A549 (cell line): Measurements from ENCODE around the gene AGBL4. TPM values are rescaled to one million over a fixed set of nuclear protein-coding genes. Genes with fewer than 3 reads are reported as not detected.

ENCODE experiments used
- ATAC-seq, 2 experiments: fragments of 200-7000 bp in 1 of 2; fragments of >200 bp in 1 of 2; cut with Nextera tagmentation in 1 of 2; cut with Tn5 transposase in 1 of 2; 3 replicates each; pipeline versions ENCODE4 v1.8.0 to v1.9.1; 2018 to 2020; ENCODE audit warnings: mild to moderate bottlenecking in 1 of 2, moderate library complexity in 1 of 2
- CTCF ChIA-PET: fragments of 300-600 bp; sonication (Branson Sonifier 250); formaldehyde crosslinking; extraction: SDS; loops from one replicate; lab custom pipeline; 2021; ENCODE audit warnings: antibody characterized with exemption, inconsistent platforms; lab: Yijun Ruan, JAX
- POLR2A ChIA-PET: fragments of 350-600 bp; formaldehyde crosslinking; extraction: SDS; loops from one replicate; lab custom pipeline; 2021; ENCODE audit warnings: antibody characterized with exemption, inconsistent platforms; lab: Yijun Ruan, JAX
- DNase-seq, 2 experiments: peaks; one replicate each; pipeline versions ENCODE4 v3.0.0 to v3.0.0-alpha.2; 2011 to 2016; ENCODE audit warnings: low read depth in 1 of 2, low spot score in 1 of 2
- FAIRE-seq: peaks from 2 replicates; lab custom pipeline; 2011; peaks lifted over from hg19 to GRCh38; lab: Jason Lieb, UNC
- H3K27ac ChIP-seq, 2 experiments: fragments of >200 bp; sonication (Bioruptor Twin); formaldehyde crosslinking; 3 replicates each; pipeline ENCODE4 v1.5.1; 2016 to 2017
- H3K4me1 ChIP-seq: fragments of >200 bp; sonication (Bioruptor Twin); formaldehyde crosslinking; 3 replicates; pipeline ENCODE4 v1.6.1; 2016
- H3K4me2 ChIP-seq: fragments of >200 bp; sonication (Bioruptor Twin); formaldehyde crosslinking; 3 replicates; pipeline ENCODE4 v1.6.1; 2016
- H3K4me3 ChIP-seq: fragments of >200 bp; sonication (Bioruptor Twin); formaldehyde crosslinking; 3 replicates; pipeline ENCODE4 v1.5.1; 2016
- H3K9me3 ChIP-seq: fragments of >200 bp; sonication (Bioruptor Twin); formaldehyde crosslinking; 3 replicates; pipeline ENCODE4 v1.6.1; 2016
- BHLHE40 ChIP-seq: IDR thresholded peaks from 2 replicates; pipeline ENCODE4 v1.6.1; 2012; ENCODE audit warnings: low read depth, low read length, inconsistent platforms
- CBX8 ChIP-seq: fragments of 200-600 bp; sonication (generic); IDR thresholded peaks from 2 replicates; pipeline ENCODE4 v1.6.1; 2016
- CHD2 ChIP-seq: fragments of 150-350 bp; IDR thresholded peaks from 2 replicates; pipeline ENCODE4 v1.6.1; 2014; ENCODE audit warnings: low read length; ENCODE audit not compliant: partially characterized antibody
- E2F6 ChIP-seq: IDR thresholded peaks from 2 replicates; pipeline ENCODE4 v1.6.1; 2012; ENCODE audit warnings: low read depth, borderline replicate concordance
- EHMT2 ChIP-seq: fragments of 200-600 bp; sonication (generic); IDR thresholded peaks from 2 replicates; pipeline ENCODE4 v1.6.1; 2016; ENCODE audit warnings: antibody characterized with exemption, low read depth, mild to moderate bottlenecking, moderate library complexity
- ELK1 ChIP-seq: fragments of 150-350 bp; IDR thresholded peaks from 2 replicates; pipeline ENCODE4 v1.6.1; 2014; ENCODE audit warnings: low read depth, mild to moderate bottlenecking, low read length
- FOXS1 ChIP-seq: fragments of 250-450 bp; sonication (Bioruptor Pico); IDR thresholded peaks from 2 replicates; pipeline ENCODE4 v1.5.0; 2020; ENCODE audit warnings: mild to moderate bottlenecking, moderate library complexity
- HDAC2 ChIP-seq: fragments of 200-600 bp; sonication (generic); IDR thresholded peaks from 2 replicates; pipeline ENCODE4 v1.6.1; 2016
- HOXB13 ChIP-seq: fragments of 250-450 bp; sonication (Bioruptor Pico); IDR thresholded peaks from 2 replicates; pipeline ENCODE4 v1.5.0; 2020; ENCODE audit warnings: low read depth, mild to moderate bottlenecking, moderate library complexity
- MAFK ChIP-seq: fragments of 450-650 bp; IDR thresholded peaks from 2 replicates; pipeline ENCODE4 v1.6.1; 2014; ENCODE audit not compliant: partially characterized antibody
- MAZ ChIP-seq: fragments of 150-350 bp; IDR thresholded peaks from 2 replicates; pipeline ENCODE4 v1.6.1; 2014; ENCODE audit warnings: antibody characterized with exemption, low read depth, low read length, borderline replicate concordance
- MYC ChIP-seq: IDR thresholded peaks from 2 replicates; pipeline ENCODE4 v1.6.1; 2012; ENCODE audit warnings: mild to moderate bottlenecking, inconsistent platforms, low read length, improper control_type of control experiment, borderline replicate concordance
- NPAS2 ChIP-seq: fragments of 250-450 bp; sonication (Bioruptor Pico); IDR thresholded peaks from 2 replicates; pipeline ENCODE4 v1.8.0; 2022; ENCODE audit warnings: mild to moderate bottlenecking, moderate library complexity, borderline replicate concordance
- ZC3H11A ChIP-seq: fragments of 450-650 bp; IDR thresholded peaks from 2 replicates; pipeline ENCODE4 v1.6.1; 2014; ENCODE audit warnings: antibody characterized with exemption, mild to moderate bottlenecking
- ZSCAN20 ChIP-seq: fragments of 250-450 bp; sonication (Bioruptor Pico); IDR thresholded peaks from 2 replicates; pipeline ENCODE4 v1.8.0; 2022; ENCODE audit warnings: mild to moderate bottlenecking, moderate library complexity
- whole genome bisulfite sequencing: methylation state at CpG from one replicate; pipeline ENCODE4 v1.1.6; 2017; ENCODE audit errors: missing lambda C conversion rate; 5-methylcytosine and 5-hydroxymethylcytosine counted together
- polyA plus RNA-seq, 4 experiments: library from polyadenylated mRNA; depleted of rRNA in 3 of 4; stranded (reverse); fragments of >200 nt; fragmentation: RNase III in 1 of 4; extraction: RNeasy Plus Mini Kit Qiagen cat#74134 plus additional on column Dnase treatment in 1 of 4; gene quantifications; 2 replicates in 3 of 4; 3 replicates in 1 of 4; pipeline ENCODE4 v1.2.3, GENCODE V29; 2011 to 2017
- TF ChIP-seq, protein P1 (sequence below): fragments of 250-450 bp; sonication (Bioruptor Pico); IDR thresholded peaks from 2 replicates; pipeline ENCODE4 v1.5.0; 2021; ENCODE audit warnings: mild to moderate bottlenecking, moderate library complexity, borderline replicate concordance
- TF ChIP-seq, protein P2 (sequence below): IDR thresholded peaks from 2 replicates; pipeline ENCODE4 v1.6.1; 2012
- TF ChIP-seq, protein P3 (sequence below): fragments of 250-450 bp; sonication (Bioruptor Pico); IDR thresholded peaks from 2 replicates; pipeline ENCODE4 v1.5.0; 2020; ENCODE audit warnings: low read depth, mild to moderate bottlenecking, moderate library complexity

The AGBL4 gene
- polyA plus RNA-seq, 2 of the 4 experiments (the other 2 are of a cell fraction), result not detected

GRCh38 chr1:48665708-48666407, 1357.9 kb downstream of the AGBL4 start:
- POLR2A ChIA-PET, result no interaction called here
- CTCF ChIA-PET, result interaction anchor here (1.1 to 1.9 kb wide), 2 partner anchors 11 to 31 kb away, joined by 3 to 7 read pairs; no protein-coding TSS in a partner anchor
- WGBS, result 15% methylated on average over 6 of the region's 6 CpGs
- Histone ChIP-seq H3K4me1 (no peaks in the 10 kb centered on the region), H3K9me3 (no peaks in the 10 kb centered on the region), H3K27ac (no peak overlapping the region), H3K4me2 (no peak overlapping the region), H3K4me3 (no peak overlapping the region)
- DNase-seq (no peak), ATAC-seq (no peak), FAIRE-seq (no peak)
- TF ChIP-seq FOXS1 (CRISPR knock-in tag), result no peak
- peak; percentile 44 for TF ChIP-seq MAFK

- no peaks in the 10 kb centered on the region for H3K9me3 ChIP-seq
- DNase-seq, result no peak
- ATAC-seq, result no peak
- TF ChIP-seq CHD2, result no peak
- TF ChIP-seq, protein P1, sequence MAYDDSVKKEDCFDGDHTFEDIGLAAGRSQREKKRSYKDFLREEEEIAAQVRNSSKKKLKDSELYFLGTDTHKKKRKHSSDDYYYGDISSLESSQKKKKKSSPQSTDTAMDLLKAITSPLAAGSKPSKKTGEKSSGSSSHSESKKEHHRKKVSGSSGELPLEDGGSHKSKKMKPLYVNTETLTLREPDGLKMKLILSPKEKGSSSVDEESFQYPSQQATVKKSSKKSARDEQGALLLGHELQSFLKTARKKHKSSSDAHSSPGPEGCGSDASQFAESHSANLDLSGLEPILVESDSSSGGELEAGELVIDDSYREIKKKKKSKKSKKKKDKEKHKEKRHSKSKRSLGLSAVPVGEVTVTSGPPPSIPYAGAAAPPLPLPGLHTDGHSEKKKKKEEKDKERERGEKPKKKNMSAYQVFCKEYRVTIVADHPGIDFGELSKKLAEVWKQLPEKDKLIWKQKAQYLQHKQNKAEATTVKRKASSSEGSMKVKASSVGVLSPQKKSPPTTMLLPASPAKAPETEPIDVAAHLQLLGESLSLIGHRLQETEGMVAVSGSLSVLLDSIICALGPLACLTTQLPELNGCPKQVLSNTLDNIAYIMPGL (CRISPR knock-in tag), result no peak
- TF ChIP-seq HOXB13 (CRISPR knock-in tag), result no peak
- no peak for TF ChIP-seq ELK1
- TF ChIP-seq E2F6, result no peak
- TF ChIP-seq MAZ, result no peak
- no peak for TF ChIP-seq MYC
- TF ChIP-seq, protein P2, sequence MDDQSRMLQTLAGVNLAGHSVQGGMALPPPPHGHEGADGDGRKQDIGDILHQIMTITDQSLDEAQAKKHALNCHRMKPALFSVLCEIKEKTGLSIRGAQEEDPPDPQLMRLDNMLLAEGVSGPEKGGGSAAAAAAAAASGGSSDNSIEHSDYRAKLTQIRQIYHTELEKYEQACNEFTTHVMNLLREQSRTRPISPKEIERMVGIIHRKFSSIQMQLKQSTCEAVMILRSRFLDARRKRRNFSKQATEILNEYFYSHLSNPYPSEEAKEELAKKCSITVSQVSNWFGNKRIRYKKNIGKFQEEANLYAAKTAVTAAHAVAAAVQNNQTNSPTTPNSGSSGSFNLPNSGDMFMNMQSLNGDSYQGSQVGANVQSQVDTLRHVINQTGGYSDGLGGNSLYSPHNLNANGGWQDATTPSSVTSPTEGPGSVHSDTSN, result no peak
- TF ChIP-seq EHMT2, result no peak
- no peak for TF ChIP-seq FOXS1 (CRISPR knock-in tag)
- TF ChIP-seq BHLHE40, result no peak
- TF ChIP-seq ZC3H11A, result no peak
- TF ChIP-seq, protein P3, sequence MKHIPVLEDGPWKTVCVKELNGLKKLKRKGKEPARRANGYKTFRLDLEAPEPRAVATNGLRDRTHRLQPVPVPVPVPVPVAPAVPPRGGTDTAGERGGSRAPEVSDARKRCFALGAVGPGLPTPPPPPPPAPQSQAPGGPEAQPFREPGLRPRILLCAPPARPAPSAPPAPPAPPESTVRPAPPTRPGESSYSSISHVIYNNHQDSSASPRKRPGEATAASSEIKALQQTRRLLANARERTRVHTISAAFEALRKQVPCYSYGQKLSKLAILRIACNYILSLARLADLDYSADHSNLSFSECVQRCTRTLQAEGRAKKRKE (CRISPR knock-in tag), result no peak
- TF ChIP-seq CBX8, result no peak
- no peak for TF ChIP-seq HDAC2
- TF ChIP-seq NPAS2 (CRISPR knock-in tag), result no peak
- TF ChIP-seq ZSCAN20 (CRISPR knock-in tag), result no peak
- TF ChIP-seq, all 56 proteins: peak for 0
- Histone ChIP-seq H3K27ac (no peak overlapping the region), H3K4me3 (no peak overlapping the region), H3K4me1 (no peaks in the 10 kb centered on the region), H3K4me2 (no peak overlapping the region)
- no peak for FAIRE-seq
- 2% methylated on average over 8 of the region's 8 CpGs for WGBS
- CTCF ChIA-PET, result no interaction called here
- POLR2A ChIA-PET, result no interaction called here
Measured at GRCh38 chr1:48661726-48662463, 1361.9 kb downstream of the AGBL4 start.
